ENCODE measurements around the gene FXYD4. TPM values are rescaled to one million over a fixed set of nuclear protein-coding genes. Genes with fewer than 3 reads are reported as not detected.

Gene FXYD4
- total and polyA plus RNA-seq, 11 donors: 0.14 TPM; not detected in 10

DNA sequence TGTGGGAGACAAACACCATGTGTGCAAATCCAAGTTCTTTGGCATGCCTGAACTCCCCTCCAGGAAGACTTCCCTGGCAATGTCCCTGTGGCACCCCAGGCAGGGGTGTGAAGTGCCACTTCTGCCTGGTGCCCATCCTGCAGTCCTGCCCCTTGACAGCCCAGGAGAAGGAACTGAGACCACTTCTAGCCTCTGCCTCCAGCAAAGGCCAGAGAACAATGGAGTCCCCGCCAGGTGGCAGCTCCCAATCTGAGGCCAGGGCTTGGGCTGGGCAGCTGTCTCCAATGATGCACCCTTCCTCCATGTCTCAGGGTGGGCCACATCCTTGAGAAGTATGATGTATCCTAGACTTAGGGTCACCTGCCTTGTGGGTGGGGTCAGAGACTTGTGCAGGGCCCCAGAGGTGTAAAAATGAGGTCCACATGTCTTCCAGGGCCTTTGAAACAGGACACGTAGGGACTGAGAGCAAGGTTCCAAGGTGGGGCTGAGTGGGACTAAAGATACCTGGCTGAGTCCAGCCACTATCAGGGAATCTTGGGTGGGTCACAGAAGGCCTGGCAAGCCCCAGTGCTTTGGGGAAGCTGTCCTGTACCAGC, 5.5 kb downstream of the FXYD4 start:
- no peak for ATAC-seq
- intact Hi-C loops (cut with DNase I): no loop called here
- WGBS, 4 donors: 48 to 79% (median 70%) methylated on average over 2 of the region's 2 CpGs
- no peaks in the 10 kb centered on the region for H3K27me3 ChIP-seq
- TF ChIP-seq, protein P1, sequence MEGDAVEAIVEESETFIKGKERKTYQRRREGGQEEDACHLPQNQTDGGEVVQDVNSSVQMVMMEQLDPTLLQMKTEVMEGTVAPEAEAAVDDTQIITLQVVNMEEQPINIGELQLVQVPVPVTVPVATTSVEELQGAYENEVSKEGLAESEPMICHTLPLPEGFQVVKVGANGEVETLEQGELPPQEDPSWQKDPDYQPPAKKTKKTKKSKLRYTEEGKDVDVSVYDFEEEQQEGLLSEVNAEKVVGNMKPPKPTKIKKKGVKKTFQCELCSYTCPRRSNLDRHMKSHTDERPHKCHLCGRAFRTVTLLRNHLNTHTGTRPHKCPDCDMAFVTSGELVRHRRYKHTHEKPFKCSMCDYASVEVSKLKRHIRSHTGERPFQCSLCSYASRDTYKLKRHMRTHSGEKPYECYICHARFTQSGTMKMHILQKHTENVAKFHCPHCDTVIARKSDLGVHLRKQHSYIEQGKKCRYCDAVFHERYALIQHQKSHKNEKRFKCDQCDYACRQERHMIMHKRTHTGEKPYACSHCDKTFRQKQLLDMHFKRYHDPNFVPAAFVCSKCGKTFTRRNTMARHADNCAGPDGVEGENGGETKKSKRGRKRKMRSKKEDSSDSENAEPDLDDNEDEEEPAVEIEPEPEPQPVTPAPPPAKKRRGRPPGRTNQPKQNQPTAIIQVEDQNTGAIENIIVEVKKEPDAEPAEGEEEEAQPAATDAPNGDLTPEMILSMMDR (IDR thresholded peaks at IDR 0.05): no peak
- TF ChIP-seq POLR2A (IDR thresholded peaks at IDR 0.05): no peak
- no peak overlapping the region for H3K27ac ChIP-seq
- peaks cover 0 to 12% (median 0%) of the 10 kb centered on the region in 12 donors for H3K4me1 ChIP-seq
- H3K36me3 ChIP-seq: no peaks in the 10 kb centered on the region
- DNase-seq: no peak
- H3K4me3 ChIP-seq: no peak overlapping the region
- no peaks in the 10 kb centered on the region for H3K9me3 ChIP-seq

DNA sequence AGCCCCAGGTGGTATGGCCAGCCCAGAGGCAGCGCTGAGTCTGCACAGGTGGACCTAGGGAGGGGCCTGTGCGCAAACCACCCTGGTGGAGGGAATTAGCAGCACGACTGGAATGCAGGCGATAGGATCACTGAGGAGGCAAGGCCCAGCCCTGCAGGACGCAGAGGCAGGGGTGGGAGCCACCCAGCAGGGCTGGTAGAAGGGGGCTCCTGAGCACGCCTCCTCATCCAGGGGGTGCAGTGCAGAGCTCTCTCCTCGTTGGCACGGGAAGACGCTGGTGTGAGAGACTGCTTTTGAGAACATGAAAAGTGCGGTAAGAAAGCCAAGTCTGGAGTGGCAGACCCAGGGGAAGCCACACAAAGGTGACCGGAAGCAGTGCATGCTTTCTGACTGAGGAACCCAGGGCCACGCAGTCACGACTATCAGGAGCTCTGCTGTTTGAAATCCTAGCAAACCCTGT, 6.0 kb downstream of the FXYD4 start:
- Histone ChIP-seq H3K27me3 (no peaks in the 10 kb centered on the region), H3K4me3 (no peak overlapping the region), H3K36me3 (no peaks in the 10 kb centered on the region), H3K4me1 (peaks cover 0 to 12% (median 0%) of the 10 kb centered on the region in 12 donors), H3K27ac (no peak overlapping the region), H3K9me3 (no peaks in the 10 kb centered on the region)
- WGBS, 4 donors: 70 to 86% (median 73%) methylated on average over 12 to 13 of the region's 13 CpGs
- no peak for DNase-seq
- intact Hi-C loops (cut with DNase I): no loop called here
- no peak for ATAC-seq
- TF ChIP-seq, protein P1 (IDR thresholded peaks at IDR 0.05): no peak
- TF ChIP-seq POLR2A (IDR thresholded peaks at IDR 0.05): no peak

DNA sequence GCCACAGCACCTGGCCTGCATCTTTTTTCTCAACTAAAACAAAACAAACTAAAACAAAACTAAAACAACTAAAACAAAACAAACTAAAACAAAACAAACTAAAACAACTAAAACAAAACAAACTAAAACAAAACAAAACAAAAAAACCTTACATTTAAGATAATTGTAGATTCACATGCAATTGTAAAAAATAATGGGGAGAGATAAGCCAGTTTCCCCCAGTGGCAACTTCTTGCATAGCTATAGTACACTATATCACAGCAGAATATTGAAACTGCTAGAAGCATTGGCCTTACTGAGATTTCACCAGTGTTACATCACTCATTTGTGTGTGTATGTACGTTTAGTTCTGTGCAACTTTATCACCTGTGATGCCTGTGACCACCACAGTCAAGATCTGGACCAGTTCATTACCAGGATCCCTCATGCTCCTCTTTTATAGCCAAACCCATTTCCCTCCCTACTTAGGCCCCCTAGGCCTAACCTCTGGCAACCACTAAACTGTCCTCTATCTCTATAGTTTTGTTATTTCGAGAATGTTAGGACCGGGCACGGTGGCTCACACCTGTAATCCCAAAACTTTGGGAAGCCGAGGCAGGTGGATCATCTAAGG, 9.3 kb downstream of the FXYD4 start:
- 83 to 91% (median 90%) methylated on average over 5 of the region's 5 CpGs for WGBS, 4 donors
- no peak for TF ChIP-seq POLR2A (IDR thresholded peaks at IDR 0.05)
- TF ChIP-seq, protein P1 (IDR thresholded peaks at IDR 0.05): no peak
- no peak for ATAC-seq

DNA sequence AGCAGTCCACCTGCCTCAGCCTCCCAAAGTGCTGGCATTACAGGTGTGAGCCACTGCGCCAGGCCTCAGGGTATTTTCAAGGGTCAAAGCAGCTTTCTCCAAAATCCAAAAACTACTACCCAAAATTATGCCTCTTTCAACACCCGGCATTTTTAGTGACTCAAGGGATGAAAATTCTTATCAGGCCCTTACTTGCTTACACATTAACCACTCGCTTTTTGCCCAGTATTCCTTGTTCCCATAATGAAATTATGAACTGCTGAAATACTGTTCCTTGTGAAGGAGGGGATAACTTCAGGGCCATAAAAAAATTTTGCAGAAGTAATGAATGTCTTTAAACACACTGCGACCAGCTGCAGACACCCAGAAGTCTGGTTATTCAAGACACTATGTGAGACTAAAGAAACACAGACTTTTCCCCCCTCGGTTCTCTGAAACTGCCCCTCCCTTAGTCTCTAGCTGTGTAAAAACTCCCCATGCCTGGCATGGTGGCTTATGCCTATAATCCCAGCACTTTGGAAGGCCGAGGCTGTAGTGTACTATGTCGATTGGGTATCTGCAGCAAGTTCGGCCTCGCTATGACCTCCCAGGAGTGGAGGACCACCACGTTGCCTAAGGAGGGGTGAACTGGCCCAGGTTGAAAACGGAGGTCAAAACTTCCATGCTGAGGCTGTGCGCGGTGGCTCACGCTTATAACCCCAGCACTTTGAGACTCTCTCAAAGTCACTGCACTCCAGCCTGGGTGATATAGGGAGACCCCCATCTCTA, 12.0 kb downstream of the FXYD4 start:
- intact Hi-C loops (cut with DNase I): no loop called here
- ATAC-seq: no peak
- H3K27me3 ChIP-seq: no peaks in the 10 kb centered on the region
- H3K4me1 ChIP-seq: peaks cover 0 to 8% (median 0%) of the 10 kb centered on the region in 12 donors
- no peak for DNase-seq
- peaks cover 0 to 39% (median 33%) of the 10 kb centered on the region in 9 donors for H3K36me3 ChIP-seq
- H3K9me3 ChIP-seq: no peaks in the 10 kb centered on the region
- 72 to 83% (median 76%) methylated on average over 9 to 14 of the region's 14 CpGs for WGBS, 4 donors
- no peak overlapping the region for H3K4me3 ChIP-seq
- TF ChIP-seq, protein P1 (IDR thresholded peaks at IDR 0.05): no peak
- no peak for TF ChIP-seq POLR2A (IDR thresholded peaks at IDR 0.05)
- no peak overlapping the region for H3K27ac ChIP-seq

More for the DNA sequence above, 9.3 kb downstream of the FXYD4 start:
- no peak for DNase-seq
- peaks cover 0 to 13% (median 7%) of the 10 kb centered on the region in 9 donors for H3K36me3 ChIP-seq
- intact Hi-C loops (cut with DNase I): no loop called here
- no peaks in the 10 kb centered on the region for H3K9me3 ChIP-seq
- peaks cover 0 to 8% (median 0%) of the 10 kb centered on the region in 12 donors for H3K4me1 ChIP-seq
- H3K27me3 ChIP-seq: no peaks in the 10 kb centered on the region
- no peak overlapping the region for H3K27ac ChIP-seq
- no peak overlapping the region for H3K4me3 ChIP-seq
